ENCODE measurements around the gene FANCC. TPM values are rescaled to one million over a fixed set of nuclear protein-coding genes. Genes with fewer than 3 reads are reported as not detected.

The FANCC gene
- total and polyA plus RNA-seq, 2 experiments from 2014 or later, result 11.9 to 14.0 TPM

- Histone ChIP-seq H3K4me1 (ENCODE audit: low read depth) (peaks cover 7% of the 10 kb centered on the region), H3K9me3 (ENCODE audit: low read depth) (no peaks in the 10 kb centered on the region), H3K27me3 (no peaks in the 10 kb centered on the region), H3K36me3 (no peaks in the 10 kb centered on the region), H3K27ac (no peak overlapping the region), H3K4me3 (no peak overlapping the region)
- no peak for DNase-seq (ENCODE audit: low read depth in 1 of 2, low spot score in 1 of 2)
- no peak for TF ChIP-seq CTCF (IDR thresholded peaks at IDR 0.05; ENCODE audit: low read depth, low read length)
These were observed 43.4 kb upstream of the FANCC start for GRCh38 chr9:95360866-95361265.

- TF ChIP-seq CTCF (IDR thresholded peaks at IDR 0.05; ENCODE audit: low read depth, low read length), result no peak
- no peak overlapping the region for H3K27ac ChIP-seq
- H3K4me1 ChIP-seq (ENCODE audit: low read depth), result no peaks in the 10 kb centered on the region
- no peak for DNase-seq (ENCODE audit: low read depth in 1 of 2, low spot score in 1 of 2)
- no peak overlapping the region for H3K4me3 ChIP-seq
- H3K9me3 ChIP-seq (ENCODE audit: low read depth), result no peaks in the 10 kb centered on the region
- H3K36me3 ChIP-seq, result no peaks in the 10 kb centered on the region
- no peaks in the 10 kb centered on the region for H3K27me3 ChIP-seq
These were observed 39.8 kb upstream of the FANCC start for GRCh38 chr9:95357316-95357715.

- H3K27ac ChIP-seq, result no peak overlapping the region
- H3K9me3 ChIP-seq (ENCODE audit: low read depth), result no peaks in the 10 kb centered on the region
- TF ChIP-seq CTCF (IDR thresholded peaks at IDR 0.05; ENCODE audit: low read depth, low read length), result no peak
- H3K4me1 ChIP-seq (ENCODE audit: low read depth), result no peaks in the 10 kb centered on the region
- H3K36me3 ChIP-seq, result no peaks in the 10 kb centered on the region
- DNase-seq (ENCODE audit: low read depth in 1 of 2, low spot score in 1 of 2), result no peak
- H3K4me3 ChIP-seq, result no peak overlapping the region
- H3K27me3 ChIP-seq, result peaks cover 6% of the 10 kb centered on the region
These were observed 38.0 kb upstream of the FANCC start for GRCh38 chr9:95355500-95355899.

GRCh38 chr9:95351051-95351450, 33.5 kb upstream of the FANCC start:
- H3K4me1 ChIP-seq (ENCODE audit: low read depth), result no peaks in the 10 kb centered on the region
- H3K4me3 ChIP-seq, result no peak overlapping the region
- H3K27me3 ChIP-seq, result peaks cover 29% of the 10 kb centered on the region
- H3K9me3 ChIP-seq (ENCODE audit: low read depth), result no peaks in the 10 kb centered on the region
- no peak overlapping the region for H3K27ac ChIP-seq
- DNase-seq (ENCODE audit: low read depth in 1 of 2, low spot score in 1 of 2), result no peak
- no peaks in the 10 kb centered on the region for H3K36me3 ChIP-seq
- no peak for TF ChIP-seq CTCF (IDR thresholded peaks at IDR 0.05; ENCODE audit: low read depth, low read length)

- no peak for DNase-seq (ENCODE audit: low read depth in 1 of 2, low spot score in 1 of 2)
- H3K27ac ChIP-seq, result no peak overlapping the region
- no peak for TF ChIP-seq CTCF (IDR thresholded peaks at IDR 0.05; ENCODE audit: low read depth, low read length)
- H3K36me3 ChIP-seq, result no peaks in the 10 kb centered on the region
- H3K4me1 ChIP-seq (ENCODE audit: low read depth), result no peaks in the 10 kb centered on the region
- peaks cover 29% of the 10 kb centered on the region for H3K27me3 ChIP-seq
- no peaks in the 10 kb centered on the region for H3K9me3 ChIP-seq (ENCODE audit: low read depth)
- no peak overlapping the region for H3K4me3 ChIP-seq
These were observed 32.8 kb upstream of the FANCC start for GRCh38 chr9:95350266-95350665.
